LNCaP clone FGC (cell line): Measurements from ENCODE around the gene FBN1.

Experiments used
- DNase-seq: peaks from one replicate; pipeline ENCODE4 v3.0.0-alpha.2; 2011; ENCODE audit warnings: low read depth
- H3K4me3 ChIP-seq: 2 replicates; pipeline ENCODE4 v1.5.1; 2011; ENCODE audit warnings: mild to moderate bottlenecking, low read depth, low read length, control low read depth
- TF ChIP-seq, protein P1 (sequence below): IDR thresholded peaks from 2 replicates; pipeline ENCODE4 v1.5.1; 2012; ENCODE audit warnings: mild to moderate bottlenecking; ENCODE audit not compliant: control insufficient read depth, insufficient read depth; ENCODE audit errors: extremely low read depth

Gene FBN1

DNA sequence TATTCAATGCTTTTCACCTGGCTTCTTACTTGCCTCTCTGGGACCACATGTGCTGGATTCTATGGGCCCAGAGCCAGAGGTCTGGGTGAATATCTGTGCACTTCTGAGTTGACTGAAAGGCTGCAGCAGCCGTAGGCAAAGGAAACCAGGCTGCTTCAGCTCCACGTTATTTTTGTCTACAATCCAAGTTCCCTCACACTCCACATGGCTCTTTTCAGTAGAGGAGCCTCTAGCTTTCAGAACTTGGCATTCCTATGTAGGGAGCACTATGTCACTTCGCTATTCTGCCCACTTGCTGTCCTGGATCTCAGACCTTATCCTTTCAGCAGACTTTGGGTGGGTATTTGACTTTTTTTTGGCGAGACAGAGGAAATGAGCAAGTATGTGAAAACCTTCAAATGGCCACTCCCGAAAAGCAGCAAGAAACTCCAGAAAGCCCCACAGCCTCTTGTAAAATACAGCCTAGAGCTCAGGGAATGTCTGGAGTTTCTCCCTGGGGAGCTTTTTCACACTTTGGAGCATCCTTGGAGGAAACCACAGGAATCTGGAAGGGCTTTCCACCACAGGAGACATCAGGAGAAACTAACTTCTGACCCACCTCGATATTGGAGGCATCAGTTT lies 233.4 kb downstream of the FBN1 start:
- DNase-seq = no peak

DNA sequence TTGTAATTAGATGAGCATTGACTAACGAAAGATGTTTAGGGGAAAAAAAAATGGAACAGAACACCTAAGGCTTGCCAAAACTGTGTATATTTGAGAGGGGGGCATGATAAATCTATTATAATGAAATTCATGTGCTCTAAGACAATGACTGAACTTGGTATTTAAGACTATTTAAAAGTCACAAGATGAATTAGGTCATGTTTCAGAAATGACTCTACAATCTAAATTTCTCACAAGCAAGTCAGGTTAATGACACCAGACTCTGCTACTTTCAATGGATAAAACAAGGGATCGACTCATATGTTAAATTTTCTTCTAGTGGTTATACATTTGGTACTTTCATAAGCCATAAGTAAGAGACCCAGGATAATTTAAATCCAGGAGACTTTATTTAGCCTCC lies 235.9 kb downstream of the FBN1 start:
- H3K4me3 ChIP-seq = no peak overlapping the region
- no peak for DNase-seq
- TF ChIP-seq, protein P1, sequence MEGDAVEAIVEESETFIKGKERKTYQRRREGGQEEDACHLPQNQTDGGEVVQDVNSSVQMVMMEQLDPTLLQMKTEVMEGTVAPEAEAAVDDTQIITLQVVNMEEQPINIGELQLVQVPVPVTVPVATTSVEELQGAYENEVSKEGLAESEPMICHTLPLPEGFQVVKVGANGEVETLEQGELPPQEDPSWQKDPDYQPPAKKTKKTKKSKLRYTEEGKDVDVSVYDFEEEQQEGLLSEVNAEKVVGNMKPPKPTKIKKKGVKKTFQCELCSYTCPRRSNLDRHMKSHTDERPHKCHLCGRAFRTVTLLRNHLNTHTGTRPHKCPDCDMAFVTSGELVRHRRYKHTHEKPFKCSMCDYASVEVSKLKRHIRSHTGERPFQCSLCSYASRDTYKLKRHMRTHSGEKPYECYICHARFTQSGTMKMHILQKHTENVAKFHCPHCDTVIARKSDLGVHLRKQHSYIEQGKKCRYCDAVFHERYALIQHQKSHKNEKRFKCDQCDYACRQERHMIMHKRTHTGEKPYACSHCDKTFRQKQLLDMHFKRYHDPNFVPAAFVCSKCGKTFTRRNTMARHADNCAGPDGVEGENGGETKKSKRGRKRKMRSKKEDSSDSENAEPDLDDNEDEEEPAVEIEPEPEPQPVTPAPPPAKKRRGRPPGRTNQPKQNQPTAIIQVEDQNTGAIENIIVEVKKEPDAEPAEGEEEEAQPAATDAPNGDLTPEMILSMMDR = no peak

More for the DNA sequence above, 233.4 kb downstream of the FBN1 start:
- H3K4me3 ChIP-seq = no peak overlapping the region
- TF ChIP-seq, protein P1 = no peak

DNA sequence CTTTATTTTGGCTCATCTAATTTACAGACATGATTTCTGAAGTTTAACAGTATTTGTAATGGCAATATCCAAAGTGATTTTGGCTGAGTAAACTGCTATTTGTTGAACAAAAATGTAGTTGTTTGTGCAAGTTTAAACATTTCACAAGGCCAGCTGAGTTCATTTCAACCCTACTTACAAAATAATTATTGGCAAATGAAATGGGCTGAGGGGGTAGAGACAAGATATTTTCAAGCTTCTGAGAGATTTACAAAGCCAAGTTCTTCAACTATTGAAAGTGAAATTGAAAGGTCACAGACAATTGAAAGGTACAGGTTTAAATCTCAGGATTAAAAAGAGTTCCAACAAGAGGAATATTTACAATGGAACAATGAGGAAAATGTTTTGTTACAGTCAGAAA lies 237.2 kb downstream of the FBN1 start:
- DNase-seq = no peak
- H3K4me3 ChIP-seq = no peak overlapping the region
- TF ChIP-seq, protein P1 = no peak

DNA sequence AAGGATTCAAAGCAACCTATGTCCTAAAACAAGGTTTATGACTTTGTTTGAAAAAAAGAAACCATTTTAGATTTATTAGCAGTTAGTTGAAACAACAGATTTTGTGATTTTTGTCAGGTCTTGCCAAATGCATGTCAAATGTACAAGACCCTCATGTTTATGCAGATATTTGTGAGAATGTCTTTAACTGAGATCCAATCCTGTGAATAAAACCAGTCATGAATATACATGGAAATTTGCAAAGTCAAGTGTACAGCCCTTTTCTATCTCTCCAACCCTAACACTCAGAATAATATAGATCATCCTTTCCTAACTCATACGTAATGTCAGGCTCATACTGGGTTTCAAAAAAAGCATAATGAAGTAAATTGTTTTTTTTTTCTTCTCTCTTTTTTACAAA lies 237.9 kb downstream of the FBN1 start:
- TF ChIP-seq, protein P1 = no peak
- DNase-seq = no peak
- H3K4me3 ChIP-seq = no peak overlapping the region

DNA sequence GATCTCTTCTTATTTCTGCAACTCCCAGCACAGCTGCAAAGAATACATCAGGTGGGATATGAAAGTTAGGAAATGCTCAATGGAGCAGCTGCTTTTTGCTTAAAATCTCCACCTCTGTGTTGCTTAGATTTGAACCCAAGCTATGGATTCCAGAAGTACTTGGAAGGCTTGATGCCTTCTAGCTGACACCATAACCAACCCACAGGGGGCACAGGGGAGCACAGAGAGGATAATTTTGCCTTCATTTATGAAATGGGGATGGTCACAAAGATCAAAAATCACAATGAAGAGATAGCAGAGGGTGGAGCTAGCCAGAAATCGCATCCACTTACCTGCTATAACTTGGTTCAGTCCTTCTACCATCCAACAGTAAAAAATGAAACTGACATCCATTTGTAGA lies 238.6 kb downstream of the FBN1 start:
- DNase-seq = no peak
- TF ChIP-seq, protein P1 = no peak
- H3K4me3 ChIP-seq = no peak overlapping the region

DNA sequence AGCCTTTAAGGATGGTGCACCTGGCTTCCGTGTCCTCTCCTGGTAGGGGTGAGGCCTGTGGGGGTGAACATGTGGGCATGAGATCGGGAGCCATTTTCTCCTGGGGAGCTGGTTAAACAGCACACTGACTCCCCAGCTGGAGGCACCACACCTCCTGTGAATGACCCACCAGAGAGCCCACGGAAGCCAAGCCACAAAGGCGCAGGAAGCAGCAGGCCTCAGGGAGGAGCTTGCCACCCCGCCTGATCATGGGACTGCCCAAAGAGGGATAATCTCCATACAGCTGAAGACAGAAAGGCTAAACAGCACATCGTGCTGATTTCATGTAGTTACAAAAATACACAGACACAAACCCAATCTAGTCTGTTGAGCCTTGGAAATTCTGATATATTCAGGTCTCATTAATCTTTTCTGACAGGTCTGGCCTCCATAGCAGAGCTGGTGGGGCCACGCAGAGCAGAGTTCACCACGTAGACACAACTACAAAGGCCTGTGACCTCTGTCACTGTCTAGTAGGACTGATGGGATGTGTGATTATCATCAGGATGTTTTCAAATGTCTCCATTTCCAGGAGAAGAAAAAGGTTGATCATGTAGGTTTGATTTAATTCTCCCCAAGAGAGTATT lies 239.1 kb downstream of the FBN1 start:
- TF ChIP-seq, protein P1 = no peak
- no peak overlapping the region for H3K4me3 ChIP-seq
- DNase-seq = no peak

DNA sequence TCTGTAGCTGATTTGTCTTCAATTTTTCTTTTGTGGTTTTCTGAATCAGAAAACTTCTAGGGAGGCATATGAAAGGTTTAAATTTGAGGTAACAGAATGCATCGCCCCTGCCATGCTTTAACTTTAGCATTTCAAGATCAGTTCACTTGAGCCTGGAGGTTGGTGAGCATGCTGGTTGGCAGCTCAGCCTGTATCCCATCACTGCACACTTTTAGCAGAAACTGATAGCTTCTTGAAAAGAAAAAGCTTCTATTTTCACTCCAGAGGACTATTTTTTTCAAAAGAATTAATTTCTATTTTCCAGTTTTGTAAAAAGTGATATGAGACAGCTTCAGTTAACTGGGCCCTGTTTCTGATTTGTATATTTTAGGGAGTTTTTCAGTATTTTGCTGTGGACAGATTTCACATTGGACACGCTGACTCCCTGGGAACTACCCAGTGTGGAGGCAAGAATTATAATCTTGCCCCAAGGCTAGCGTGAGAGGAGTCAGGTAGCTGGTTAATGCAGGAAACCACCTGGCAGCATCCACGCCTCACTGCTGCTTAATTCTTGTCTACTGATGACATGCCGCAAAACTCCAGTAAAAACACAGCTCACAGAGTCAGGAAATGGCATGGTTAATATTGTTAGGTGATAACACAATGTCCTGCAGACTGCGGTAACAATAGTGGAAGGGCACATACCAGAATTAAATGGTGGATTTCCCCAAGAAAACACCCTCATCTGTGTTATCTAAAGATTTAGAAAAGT lies 242.9 kb downstream of the FBN1 start:
- H3K4me3 ChIP-seq = no peak overlapping the region
- TF ChIP-seq, protein P1 = no peak
- DNase-seq = no peak
